GM12801 (cell line): ENCODE measurements around the gene FAM53B.

ENCODE experiments used
- CTCF ChIP-seq: IDR thresholded peaks from one replicate; pipeline ENCODE4 v1.5.1; 2011; ENCODE audit warnings: control low read depth; ENCODE audit not compliant: insufficient read length; ENCODE audit errors: extremely low read depth

Gene FAM53B

GRCh38 chr10:124723826-124724225, 20.4 kb downstream of the FAM53B start:
- no peak for TF ChIP-seq CTCF

GRCh38 chr10:124722798-124723783, 21.1 kb downstream of the FAM53B start:
- TF ChIP-seq CTCF: no peak

GRCh38 chr10:124721330-124722045, 22.7 kb downstream of the FAM53B start:
- TF ChIP-seq CTCF: no peak

- peak; percentile 18 for TF ChIP-seq CTCF
Measured at GRCh38 chr10:124719213-124719851, 24.8 kb downstream of the FAM53B start.

- TF ChIP-seq CTCF: no peak
Measured at GRCh38 chr10:124717911-124718741, 26.1 kb downstream of the FAM53B start.

GRCh38 chr10:124717041-124717757, 27.0 kb downstream of the FAM53B start:
- no peak for TF ChIP-seq CTCF
